Activated CD8-positive, alpha-beta T cell treated with anti-CD3 and anti-CD28 coated beads, Interleukin-2, amount 10 ng/mL, durations not matched to agents 7 days and 5 days (primary cell): ENCODE results near the gene ADAM22. TPM values are rescaled to one million over a fixed set of nuclear protein-coding genes. Genes with fewer than 3 reads are reported as not detected.
"Not testable (repeated sequence)": the region's sequence is repeated elsewhere in the genome, so short reads cannot be mapped to it uniquely, and the experiment has no call there.

Experiments
- ATAC-seq: fragments of 150-1000 bp; cut with Tn5 transposase; one replicate; pipeline ENCODE4 v1.10.0; 2021; ENCODE audit warnings: moderate library complexity
- CTCF ChIA-PET: fragments of 350-600 bp; sonication (Branson Sonifier 250); formaldehyde crosslinking; loops from one replicate; lab custom pipeline; 2021; ENCODE audit warnings: antibody characterized with exemption; lab: Charles Lee
- POLR2A ChIA-PET: fragments of 350-600 bp; sonication (Branson Sonifier 250); formaldehyde crosslinking; loops from one replicate; lab custom pipeline; 2021; ENCODE audit warnings: antibody characterized with exemption; lab: Charles Lee
- DNase-seq: peaks from one replicate; pipeline ENCODE4 v3.0.0-alpha.2; 2020
- H3K27ac Mint-ChIP-seq: one replicate; pipeline ENCODE4 v1.8.0; 2021; ENCODE audit warnings: mild to moderate bottlenecking, mixed read lengths
- H3K27me3 Mint-ChIP-seq: one replicate; pipeline ENCODE4 v1.8.0; 2021; ENCODE audit warnings: low read depth, mixed read lengths
- H3K36me3 Mint-ChIP-seq: one replicate; pipeline ENCODE4 v1.8.0; 2021; ENCODE audit warnings: low read depth, mixed read lengths
- H3K4me1 Mint-ChIP-seq: one replicate; pipeline ENCODE4 v1.8.0; 2021; ENCODE audit warnings: low read depth, mixed read lengths
- H3K4me3 Mint-ChIP-seq: one replicate; pipeline ENCODE4 v1.8.0; 2021; ENCODE audit warnings: mild to moderate bottlenecking, mixed read lengths
- H3K9me3 Mint-ChIP-seq: one replicate; pipeline ENCODE4 v1.8.0; 2022; ENCODE audit warnings: mixed read lengths; ENCODE audit not compliant: insufficient read depth
- total RNA-seq, 2 experiments: library from RNA; stranded (reverse); gene quantifications; one replicate each; pipeline ENCODE4 v1.2.3, GENCODE V29; 2021

Gene ADAM22
- total RNA-seq, 2 experiments from 2014 or later, result 2.2 to 3.1 TPM

DNA sequence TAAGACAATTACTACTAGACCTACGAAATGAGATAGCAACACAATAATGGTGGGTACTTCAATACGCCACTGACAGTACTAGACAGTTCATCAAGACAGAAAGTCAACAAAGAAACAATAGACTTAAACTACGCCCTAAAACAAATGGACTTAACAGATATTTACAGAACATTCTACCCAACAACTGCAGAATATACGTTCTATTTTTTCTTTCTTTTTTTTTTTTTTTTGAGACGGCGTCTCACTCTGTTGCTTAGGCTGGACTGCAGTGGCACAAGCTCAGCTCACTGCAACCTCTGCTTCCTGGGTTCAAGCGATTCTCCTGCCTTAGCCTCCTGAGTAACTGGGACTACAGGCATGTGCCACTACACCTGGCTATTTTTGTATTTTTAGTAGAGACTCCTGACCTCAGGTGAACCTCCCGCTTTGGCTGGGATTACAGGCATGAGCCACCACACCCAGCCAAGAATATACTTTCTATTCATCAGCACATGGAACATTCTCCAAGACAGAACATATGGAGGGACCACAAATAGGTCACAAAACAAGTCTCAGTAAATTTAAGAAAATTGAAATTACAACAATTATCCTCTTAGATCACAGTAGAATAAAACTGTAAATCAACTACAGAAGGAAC lies 11.2 kb upstream of the ADAM22 start:
- H3K9me3 Mint-ChIP-seq, H3K36me3 Mint-ChIP-seq, POLR2A ChIA-PET, H3K4me1 Mint-ChIP-seq, ATAC-seq, H3K27ac Mint-ChIP-seq, H3K27me3 Mint-ChIP-seq, DNase-seq, CTCF ChIA-PET, H3K4me3 Mint-ChIP-seq: not testable (repeated sequence)

DNA sequence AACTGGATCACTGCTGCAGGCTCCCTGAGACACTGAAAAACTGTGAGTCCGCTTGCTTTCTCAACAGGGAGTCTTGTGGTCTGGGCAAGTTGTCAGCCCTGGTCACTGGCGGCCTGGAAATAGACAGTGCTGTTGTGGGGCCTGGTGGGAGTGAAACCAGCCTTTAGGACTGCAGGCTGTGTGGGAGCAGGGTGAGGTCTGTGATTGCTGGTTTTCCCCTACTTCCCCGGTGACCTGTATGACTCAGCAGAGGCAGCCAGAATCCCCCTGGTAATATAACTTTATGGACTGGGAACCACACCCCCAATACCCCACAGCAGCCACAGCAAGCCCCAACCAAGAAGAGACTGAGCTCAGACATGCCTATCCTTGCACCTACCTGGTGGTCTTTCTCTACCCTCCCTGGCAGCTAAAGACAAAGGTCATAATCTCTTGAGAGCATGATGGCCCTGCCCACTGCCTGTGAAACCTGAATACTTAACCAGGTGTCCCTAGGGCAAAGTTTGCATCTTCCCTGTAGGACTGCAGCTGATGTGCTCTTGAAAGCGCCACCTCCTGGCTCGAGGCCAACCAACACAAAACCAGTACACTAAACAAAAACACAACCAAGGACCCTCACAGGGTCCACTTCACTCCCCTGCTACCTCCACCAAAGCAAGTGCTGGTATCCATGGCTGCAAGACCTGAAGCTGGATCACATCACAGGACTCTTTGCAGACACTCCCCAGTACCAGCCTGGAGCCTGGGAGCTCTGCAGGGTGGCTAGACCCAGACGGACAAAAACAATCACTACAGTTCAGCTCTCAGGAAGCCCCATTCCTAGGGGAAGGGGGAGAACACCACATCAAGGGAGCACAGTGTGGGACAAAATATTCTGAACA lies 7.2 kb upstream of the ADAM22 start:
- H3K9me3 Mint-ChIP-seq, result no peaks in the 10 kb centered on the region
- H3K4me1 Mint-ChIP-seq, result no peaks in the 10 kb centered on the region
- no peak overlapping the region for H3K4me3 Mint-ChIP-seq
- ChIA-PET POLR2A (no interaction called here), CTCF (interaction anchor here (0.7 to 1.7 kb wide), 4 partner anchors 16 to 421 kb away, joined by 3 to 5 read pairs (median 3); no protein-coding TSS in a partner anchor)
- DNase-seq (no peak), ATAC-seq (no peak)
- H3K36me3 Mint-ChIP-seq, result no peaks in the 10 kb centered on the region
- peaks cover 26% of the 10 kb centered on the region for H3K27me3 Mint-ChIP-seq
- no peak overlapping the region for H3K27ac Mint-ChIP-seq

DNA sequence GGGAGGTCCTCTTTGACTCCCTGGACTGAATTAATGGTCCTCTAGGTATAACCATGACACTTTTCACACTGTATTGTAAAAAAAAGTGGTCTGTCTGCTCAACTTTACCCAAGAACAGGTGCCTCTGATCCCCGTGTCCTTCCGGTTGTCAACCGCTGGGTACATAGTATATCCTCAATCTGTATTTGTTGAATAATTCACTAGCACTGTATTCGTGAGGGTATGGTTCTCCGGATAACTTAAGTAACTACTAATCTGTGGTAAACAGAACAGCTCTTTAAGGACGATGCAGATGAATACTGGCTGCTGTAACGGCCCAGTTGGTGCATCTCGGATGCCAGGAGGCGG lies 472 bp upstream of the ADAM22 start:
- H3K4me1 Mint-ChIP-seq, result peaks cover 15% of the 10 kb centered on the region
- H3K36me3 Mint-ChIP-seq, result no peaks in the 10 kb centered on the region
- ATAC-seq (no peak), DNase-seq (no peak)
- no peaks in the 10 kb centered on the region for H3K9me3 Mint-ChIP-seq
- no peak overlapping the region for H3K27ac Mint-ChIP-seq
- POLR2A ChIA-PET, result interaction anchor here (0.6 to 1.2 kb wide), 3 partner anchors 11 to 157 kb away, joined by 3 to 4 read pairs (median 3); no protein-coding TSS in a partner anchor
- peak overlapping the region; percentile 88 for H3K4me3 Mint-ChIP-seq
- H3K27me3 Mint-ChIP-seq, result peaks cover 36% of the 10 kb centered on the region
- CTCF ChIA-PET, result interaction anchor here (0.8 to 1.3 kb wide), 5 partner anchors 13 to 291 kb away, joined by 3 to 5 read pairs (median 3); no protein-coding TSS in a partner anchor

DNA sequence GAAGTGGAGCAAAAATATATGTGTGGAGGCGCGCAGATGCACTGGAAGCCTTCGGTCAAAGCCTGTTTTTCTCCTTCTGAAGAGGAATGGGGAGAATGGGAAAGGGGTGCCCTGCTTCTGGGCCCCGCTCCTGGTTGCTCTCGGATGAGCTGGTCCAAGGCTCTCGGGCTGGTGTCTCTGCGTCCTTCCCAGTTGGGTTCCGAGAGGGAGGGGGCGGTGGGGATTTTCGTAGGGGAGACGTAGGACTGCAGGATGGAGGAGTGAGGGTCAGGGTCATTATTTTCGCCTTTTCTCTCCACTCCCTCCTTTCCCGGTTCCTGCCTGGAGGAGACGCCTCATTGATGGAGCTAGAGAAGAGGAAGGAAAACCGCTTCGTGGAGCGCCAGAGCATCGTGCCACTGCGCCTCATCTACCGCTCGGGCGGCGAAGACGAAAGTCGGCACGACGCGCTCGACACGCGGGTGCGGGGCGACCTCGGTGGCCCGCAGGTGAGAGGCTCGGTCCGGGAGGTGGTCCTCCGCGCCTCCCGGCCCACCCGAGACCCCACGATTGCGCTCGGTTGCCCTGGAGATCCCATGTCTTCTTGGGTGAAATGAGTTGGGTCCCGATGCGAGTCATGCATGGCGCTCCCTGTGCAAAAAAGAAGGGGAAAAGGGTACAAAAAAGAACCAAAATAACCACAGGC lies 790 bp downstream of the ADAM22 start:
- DNase-seq (peak; percentile 32), ATAC-seq (peak; percentile 8)
- CTCF ChIA-PET, result interaction anchor here (1.0 to 1.3 kb wide), 4 partner anchors 9 to 175 kb away, joined by 3 to 4 read pairs (median 3); no protein-coding TSS in a partner anchor
- POLR2A ChIA-PET, result interaction anchor here (0.6 to 1.2 kb wide), 2 partner anchors 9 kb away, joined by 3 read pairs; no protein-coding TSS in a partner anchor
- H3K9me3 Mint-ChIP-seq, result no peaks in the 10 kb centered on the region
- H3K4me1 Mint-ChIP-seq, result peaks cover 15% of the 10 kb centered on the region
- peaks cover 26% of the 10 kb centered on the region for H3K27me3 Mint-ChIP-seq
- no peaks in the 10 kb centered on the region for H3K36me3 Mint-ChIP-seq
- H3K27ac Mint-ChIP-seq, result peak overlapping the region; percentile 81
- H3K4me3 Mint-ChIP-seq, result peak overlapping the region; percentile 88

DNA sequence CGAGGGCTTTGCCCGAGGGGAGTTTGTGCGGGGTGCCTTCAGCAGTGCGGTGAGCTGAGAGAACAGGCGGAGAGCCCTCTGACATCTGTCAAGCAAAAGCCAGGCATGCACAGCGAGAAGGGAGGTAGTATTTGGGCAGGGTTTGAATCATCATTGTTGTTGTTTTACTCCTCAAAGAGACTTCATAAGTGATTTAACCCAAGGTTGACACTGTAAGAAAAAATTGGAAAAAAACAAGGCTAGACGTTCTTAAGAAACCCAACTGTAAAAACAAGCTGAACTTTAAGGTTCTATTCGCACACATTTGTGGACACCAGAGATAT lies 1.3 kb downstream of the ADAM22 start:
- Mint-ChIP-seq H3K36me3 (no peaks in the 10 kb centered on the region), H3K27me3 (peaks cover 26% of the 10 kb centered on the region), H3K4me3 (peak overlapping the region; percentile 88), H3K27ac (no peak overlapping the region), H3K4me1 (peaks cover 15% of the 10 kb centered on the region), H3K9me3 (no peaks in the 10 kb centered on the region)
- ChIA-PET POLR2A (interaction anchor here (0.6 kb wide), 1 partner anchor 8 kb away, joined by 3 read pairs; no protein-coding TSS in a partner anchor), CTCF (interaction anchor here (1.0 kb wide), 2 partner anchors 10 to 429 kb away, joined by 3 read pairs; no protein-coding TSS in a partner anchor)
- ATAC-seq (no peak), DNase-seq (no peak)

DNA sequence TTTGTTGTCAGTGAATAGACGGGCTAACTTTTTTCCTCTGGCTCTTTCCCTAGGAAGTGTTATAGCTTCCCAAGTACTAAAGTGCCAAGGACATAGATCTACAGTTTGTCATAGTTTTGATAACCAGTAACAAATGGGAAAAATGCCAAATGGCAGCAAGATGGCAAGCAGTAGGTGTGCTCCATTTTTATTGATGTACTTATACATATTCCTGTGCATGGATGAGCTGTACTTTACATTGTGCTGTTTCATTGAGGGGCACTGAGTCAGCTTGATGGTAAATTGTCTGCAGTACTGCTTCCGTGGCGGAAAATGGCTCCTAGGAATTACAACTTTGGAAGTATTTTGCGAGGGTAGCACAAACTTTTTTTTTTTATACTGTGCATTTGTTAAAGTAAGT lies 7.1 kb downstream of the ADAM22 start:
- Mint-ChIP-seq H3K9me3 (no peaks in the 10 kb centered on the region), H3K27ac (no peak overlapping the region), H3K4me1 (no peaks in the 10 kb centered on the region), H3K4me3 (no peak overlapping the region), H3K36me3 (no peaks in the 10 kb centered on the region), H3K27me3 (no peaks in the 10 kb centered on the region)
- POLR2A ChIA-PET, result no interaction called here
- ATAC-seq (no peak), DNase-seq (no peak)
- CTCF ChIA-PET, result no interaction called here

DNA sequence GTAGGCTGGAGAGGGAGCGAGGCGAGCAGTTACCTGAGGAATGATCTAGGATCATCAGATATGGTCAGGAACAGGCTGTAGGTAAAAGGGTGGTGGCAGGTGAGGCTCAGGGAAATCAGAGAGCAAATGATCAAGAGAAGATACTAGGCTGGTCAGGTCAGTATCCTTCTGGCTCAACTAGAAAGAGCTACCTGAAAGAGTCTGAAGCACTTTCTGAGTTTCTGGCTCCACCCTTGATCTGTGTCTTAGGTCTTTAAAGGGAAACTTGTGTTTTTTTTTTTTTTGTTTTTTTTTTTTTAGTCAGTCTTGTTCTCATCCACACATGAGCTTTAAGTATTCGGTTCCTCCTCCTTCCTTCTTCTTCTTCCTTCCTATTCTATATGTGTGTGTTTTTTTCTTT lies 10.5 kb downstream of the ADAM22 start:
- no peak overlapping the region for H3K4me3 Mint-ChIP-seq
- DNase-seq (no peak), ATAC-seq (no peak)
- POLR2A ChIA-PET, result interaction anchor here (0.9 kb wide), 1 partner anchor 10 kb away, joined by 3 read pairs; the partner anchor contains the start of gene ADAM22
- CTCF ChIA-PET, result no interaction called here
- no peaks in the 10 kb centered on the region for H3K27me3 Mint-ChIP-seq
- no peaks in the 10 kb centered on the region for H3K36me3 Mint-ChIP-seq
- H3K27ac Mint-ChIP-seq, result no peak overlapping the region
- no peaks in the 10 kb centered on the region for H3K4me1 Mint-ChIP-seq
- no peaks in the 10 kb centered on the region for H3K9me3 Mint-ChIP-seq

DNA sequence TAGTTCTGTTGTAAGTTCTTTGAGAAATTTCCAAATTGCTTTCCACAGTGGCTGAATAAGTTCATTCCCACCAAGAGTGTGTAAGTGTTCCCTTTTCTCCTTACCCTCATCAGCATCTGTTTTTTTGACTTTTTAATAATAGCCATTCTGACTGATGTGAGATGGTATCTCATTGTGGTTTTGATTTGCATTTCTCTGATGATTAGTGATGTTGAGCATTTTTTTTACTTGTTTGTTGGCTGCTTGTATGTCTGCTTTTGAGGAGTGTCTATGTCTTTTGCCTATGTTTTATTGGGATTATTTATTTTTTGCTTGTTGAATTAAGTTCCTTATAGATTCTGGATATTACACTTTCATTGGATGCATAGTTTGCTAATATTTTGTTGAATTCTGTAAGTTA lies 11.9 kb downstream of the ADAM22 start:
- ATAC-seq, CTCF ChIA-PET, H3K4me1 Mint-ChIP-seq, H3K27me3 Mint-ChIP-seq, H3K4me3 Mint-ChIP-seq, POLR2A ChIA-PET, H3K9me3 Mint-ChIP-seq, H3K36me3 Mint-ChIP-seq, DNase-seq, H3K27ac Mint-ChIP-seq: not testable (repeated sequence)

DNA sequence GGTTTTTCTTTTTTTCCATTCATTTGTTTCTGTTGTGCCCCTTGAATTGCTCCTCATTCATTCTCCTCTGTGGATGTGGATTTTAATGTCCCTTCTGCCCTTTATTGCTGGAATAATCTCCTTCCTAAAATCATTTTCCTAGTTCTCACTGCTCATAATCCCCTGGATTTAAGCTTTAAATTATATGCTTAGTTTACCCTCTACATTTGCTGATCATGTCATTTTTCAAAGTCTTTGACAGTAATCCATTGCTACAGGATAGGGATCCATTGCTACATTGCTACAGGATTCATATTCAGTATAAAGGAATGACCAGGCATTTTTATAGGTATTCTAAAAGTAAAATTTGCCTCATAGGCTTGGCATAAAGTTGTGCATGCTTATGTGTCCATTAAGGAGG lies 14.3 kb downstream of the ADAM22 start:
- DNase-seq (no peak), ATAC-seq (no peak)
- Mint-ChIP-seq H3K27ac (no peak overlapping the region), H3K36me3 (no peaks in the 10 kb centered on the region), H3K27me3 (no peaks in the 10 kb centered on the region), H3K4me1 (no peaks in the 10 kb centered on the region), H3K9me3 (no peaks in the 10 kb centered on the region), H3K4me3 (no peak overlapping the region)
- ChIA-PET CTCF (no interaction called here), POLR2A (no interaction called here)

DNA sequence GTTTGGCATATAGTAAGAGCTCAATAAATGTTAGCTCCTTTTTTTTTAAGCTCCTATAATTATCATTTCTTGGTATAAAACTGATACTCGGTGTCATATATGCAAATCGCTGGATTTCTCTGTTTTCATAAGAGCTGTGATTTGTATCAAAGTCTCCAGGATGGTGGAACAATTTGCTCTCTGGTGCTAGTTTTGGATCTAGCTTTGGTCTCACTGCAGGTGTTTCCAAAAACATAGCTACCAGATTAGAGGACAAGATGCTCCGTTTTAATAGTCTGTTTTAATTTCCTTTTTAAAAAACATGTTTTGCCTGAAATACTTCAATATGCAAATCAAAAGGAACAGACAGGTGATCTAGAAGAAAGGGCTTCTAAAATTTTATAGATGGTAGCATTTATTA lies 25.3 kb downstream of the ADAM22 start:
- Mint-ChIP-seq H3K27ac (no peak overlapping the region), H3K27me3 (no peaks in the 10 kb centered on the region), H3K9me3 (no peaks in the 10 kb centered on the region), H3K4me3 (no peak overlapping the region), H3K4me1 (no peaks in the 10 kb centered on the region), H3K36me3 (no peaks in the 10 kb centered on the region)
- ChIA-PET CTCF (no interaction called here), POLR2A (no interaction called here)
- DNase-seq (no peak), ATAC-seq (no peak)

DNA sequence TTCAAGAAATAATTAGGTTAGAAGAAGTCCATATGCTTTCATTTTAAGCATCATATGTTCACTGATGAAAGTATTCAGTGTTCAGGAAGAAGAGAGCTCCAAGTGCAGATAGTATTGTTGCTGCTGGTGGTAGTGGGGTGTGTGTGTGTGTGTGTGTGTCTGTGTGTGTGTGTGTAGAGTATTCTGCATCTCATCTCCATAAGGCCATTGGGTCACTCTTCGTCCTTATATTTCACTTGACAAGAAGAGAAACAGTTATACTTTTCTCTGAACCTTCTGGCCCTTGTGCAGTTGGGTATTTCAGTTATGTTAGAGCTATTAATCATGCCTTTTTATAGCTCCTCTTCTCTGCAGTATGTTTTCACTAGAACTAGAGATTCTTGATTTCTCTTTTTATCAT lies 26.2 kb downstream of the ADAM22 start:
- POLR2A ChIA-PET, result no interaction called here
- H3K9me3 Mint-ChIP-seq, result no peaks in the 10 kb centered on the region
- CTCF ChIA-PET, result no interaction called here
- no peak overlapping the region for H3K27ac Mint-ChIP-seq
- no peak for DNase-seq
- no peaks in the 10 kb centered on the region for H3K4me1 Mint-ChIP-seq
- H3K27me3 Mint-ChIP-seq, result no peaks in the 10 kb centered on the region
- ATAC-seq, result no peak
- no peaks in the 10 kb centered on the region for H3K36me3 Mint-ChIP-seq
- no peak overlapping the region for H3K4me3 Mint-ChIP-seq
